KOPT-K1 (cell line): ENCODE results near the gene VAV2.

Source experiments
- H3K27ac ChIP-seq: fragments of 200-600 bp; sonication (generic); 2 replicates; pipeline ENCODE4 v1.5.1; 2016; ENCODE audit warnings: antibody characterized with exemption, mild to moderate bottlenecking, low read depth, low read length; ENCODE audit not compliant: poor library complexity, severe bottlenecking
- H3K36me3 ChIP-seq: fragments of 200-600 bp; sonication (generic); 2 replicates; pipeline ENCODE4 v1.5.1; 2017; ENCODE audit warnings: antibody characterized with exemption, mild to moderate bottlenecking, low read length, moderate library complexity; ENCODE audit not compliant: insufficient read depth
- H3K9me3 ChIP-seq: fragments of 200-600 bp; sonication (generic); 2 replicates; pipeline ENCODE4 v1.5.1; 2017; ENCODE audit warnings: antibody characterized with exemption, low read length, mild to moderate bottlenecking; ENCODE audit not compliant: insufficient read depth, poor library complexity, severe bottlenecking

Gene VAV2

DNA sequence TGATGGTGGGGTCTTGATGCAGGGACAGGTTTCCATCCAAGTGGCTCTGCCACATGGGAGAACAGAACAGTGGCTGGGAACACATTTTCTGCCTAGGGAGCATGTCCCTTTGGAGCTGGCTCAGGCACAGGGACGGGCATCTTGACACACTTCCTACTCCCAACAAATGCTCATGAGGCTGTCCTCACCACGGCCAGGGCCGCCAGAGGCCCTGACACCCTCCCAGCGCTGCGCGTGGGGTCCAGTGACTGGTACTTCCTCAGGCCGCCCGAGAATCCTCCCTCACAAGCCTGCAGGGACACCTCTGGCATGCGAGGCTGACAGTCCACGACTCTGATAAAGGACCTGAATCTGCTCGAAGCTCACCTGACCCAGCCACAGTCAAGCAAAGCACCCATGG, 193.0 kb downstream of the VAV2 start:
- Histone ChIP-seq H3K27ac (no peak overlapping the region), H3K9me3 (no peaks in the 10 kb centered on the region), H3K36me3 (no peaks in the 10 kb centered on the region)

DNA sequence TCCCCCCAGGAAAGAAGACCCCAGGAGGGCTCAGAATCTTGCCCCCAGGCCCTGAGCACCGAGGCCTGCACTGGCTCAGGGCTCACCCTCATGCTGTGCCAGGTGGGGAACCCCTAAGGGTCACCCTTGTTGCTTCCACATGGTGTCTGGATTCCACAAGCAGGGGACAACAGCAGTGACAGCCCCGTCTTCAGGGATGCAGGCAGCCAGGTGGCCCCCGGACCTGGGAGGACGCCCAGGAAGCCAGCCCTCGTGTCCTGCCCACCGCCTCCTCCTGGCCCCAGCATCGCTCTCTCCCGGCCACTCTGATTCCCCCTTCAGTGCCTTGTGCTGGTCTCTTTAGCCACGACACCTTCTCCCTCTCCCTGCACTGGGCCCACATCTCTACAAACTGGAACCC, 194.0 kb downstream of the VAV2 start:
- no peak overlapping the region for H3K27ac ChIP-seq
- no peaks in the 10 kb centered on the region for H3K36me3 ChIP-seq
- no peaks in the 10 kb centered on the region for H3K9me3 ChIP-seq

DNA sequence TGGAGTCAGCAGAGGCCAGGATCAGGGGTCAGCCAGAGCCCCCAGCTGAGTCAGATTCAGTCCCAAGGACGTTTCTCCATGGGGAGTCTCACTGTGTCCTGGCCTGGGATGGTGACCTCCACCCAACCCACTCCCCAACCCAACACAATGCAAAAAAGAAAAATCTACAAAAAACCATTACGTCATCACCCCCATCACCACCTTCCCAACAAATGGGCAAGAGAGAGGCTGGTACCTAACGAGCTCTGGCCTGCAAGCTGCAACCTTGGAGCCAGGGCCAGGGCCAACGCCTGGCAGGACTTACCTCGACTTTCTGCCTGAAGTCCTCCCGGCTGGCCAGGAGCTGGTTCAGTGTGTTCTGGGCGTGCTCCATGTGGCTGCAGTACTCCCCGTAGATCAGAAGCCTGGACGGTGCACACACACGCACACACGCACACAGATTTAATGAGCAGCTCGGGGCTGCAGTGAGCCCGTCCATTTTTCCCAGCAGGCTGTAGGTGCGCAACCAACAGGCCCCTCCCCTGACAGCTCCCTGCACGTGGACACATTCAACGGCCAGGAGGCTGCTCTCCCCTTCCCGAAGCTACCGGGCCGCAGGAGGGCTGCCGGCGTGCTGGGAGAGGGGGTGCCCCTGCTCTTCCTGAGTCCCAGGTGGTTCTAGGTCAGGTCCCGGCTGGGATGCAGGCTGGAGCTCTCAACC, 194.6 kb downstream of the VAV2 start:
- no peaks in the 10 kb centered on the region for H3K36me3 ChIP-seq
- no peaks in the 10 kb centered on the region for H3K9me3 ChIP-seq
- no peak overlapping the region for H3K27ac ChIP-seq

DNA sequence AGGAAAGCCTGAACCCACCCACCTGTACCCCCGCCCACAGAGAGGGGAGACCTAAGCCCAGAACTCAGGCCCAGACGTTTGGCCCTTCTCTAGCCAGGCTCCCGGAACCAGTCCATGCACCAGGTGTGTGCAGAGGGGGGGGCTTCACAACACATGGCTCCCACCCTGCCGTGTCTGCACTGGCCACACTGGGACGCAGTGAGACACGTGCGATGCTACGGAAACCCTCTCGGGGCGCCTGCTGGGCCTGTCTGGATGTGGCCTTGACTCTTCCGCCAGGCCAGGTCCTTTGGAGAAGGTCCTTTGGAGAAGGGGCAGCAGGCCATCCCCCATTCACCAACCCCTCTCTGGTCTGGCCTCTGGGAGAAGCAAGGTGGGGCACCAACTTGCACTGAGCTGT, 195.6 kb downstream of the VAV2 start:
- Histone ChIP-seq H3K27ac (no peak overlapping the region), H3K9me3 (no peaks in the 10 kb centered on the region), H3K36me3 (no peaks in the 10 kb centered on the region)

DNA sequence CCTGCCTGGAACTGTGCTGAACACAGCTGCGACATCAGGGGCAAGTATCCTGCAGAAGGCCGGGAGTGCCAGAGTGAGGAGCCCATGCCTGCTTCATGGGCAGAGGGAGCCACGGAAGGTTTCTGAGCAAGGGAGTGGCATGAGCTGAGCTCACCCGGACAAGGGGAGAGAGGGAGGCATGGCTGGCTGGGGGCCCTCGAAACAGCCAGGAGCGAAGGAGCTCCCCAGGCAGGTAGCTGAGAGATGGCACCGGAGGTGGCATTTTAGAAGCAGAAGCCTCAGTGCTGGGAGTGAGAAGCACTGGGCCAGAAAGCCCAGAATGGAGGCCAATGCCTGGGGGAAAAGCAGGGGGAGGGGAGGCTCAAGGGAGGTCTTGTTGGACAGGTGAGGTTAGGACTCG, 197.1 kb downstream of the VAV2 start:
- H3K27ac ChIP-seq, result no peak overlapping the region
- H3K36me3 ChIP-seq, result no peaks in the 10 kb centered on the region
- H3K9me3 ChIP-seq, result no peaks in the 10 kb centered on the region

DNA sequence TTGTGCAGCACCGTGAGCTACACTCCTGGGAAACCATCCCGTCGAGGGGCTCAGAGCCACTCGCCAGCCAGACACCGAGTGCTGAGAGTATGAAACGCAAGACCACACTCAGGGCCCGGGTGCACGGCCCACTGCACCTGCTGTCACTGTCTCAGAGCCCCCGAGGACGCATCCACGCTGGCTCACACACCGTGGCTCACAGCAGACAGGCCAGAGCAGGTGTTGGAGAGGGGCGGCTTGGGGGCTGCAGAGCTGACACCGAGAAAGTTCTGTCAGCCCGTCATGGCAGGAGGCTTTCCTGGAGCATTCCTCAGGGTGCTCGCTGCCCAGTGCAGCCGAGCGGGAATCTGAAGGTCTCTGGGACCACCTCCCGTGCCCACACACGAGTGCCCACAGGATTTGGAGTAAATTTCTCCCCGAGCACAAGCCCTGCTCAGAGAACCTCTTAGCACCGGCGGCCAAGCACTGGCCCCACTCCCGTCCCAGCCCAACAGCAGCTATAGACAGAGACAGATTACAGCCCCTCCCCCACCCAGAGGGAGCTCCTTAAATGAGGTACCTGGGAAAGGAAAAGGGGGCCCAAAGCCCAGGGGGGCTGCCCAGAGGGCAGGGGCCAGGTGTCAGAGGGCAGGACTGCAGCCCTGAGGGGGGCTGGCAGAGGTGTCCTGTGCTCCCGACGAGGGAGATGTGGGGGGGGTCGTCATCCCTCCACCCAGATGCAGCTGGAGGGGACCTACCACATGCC, 197.9 kb downstream of the VAV2 start:
- H3K36me3 ChIP-seq, result no peaks in the 10 kb centered on the region
- H3K27ac ChIP-seq, result no peak overlapping the region

DNA sequence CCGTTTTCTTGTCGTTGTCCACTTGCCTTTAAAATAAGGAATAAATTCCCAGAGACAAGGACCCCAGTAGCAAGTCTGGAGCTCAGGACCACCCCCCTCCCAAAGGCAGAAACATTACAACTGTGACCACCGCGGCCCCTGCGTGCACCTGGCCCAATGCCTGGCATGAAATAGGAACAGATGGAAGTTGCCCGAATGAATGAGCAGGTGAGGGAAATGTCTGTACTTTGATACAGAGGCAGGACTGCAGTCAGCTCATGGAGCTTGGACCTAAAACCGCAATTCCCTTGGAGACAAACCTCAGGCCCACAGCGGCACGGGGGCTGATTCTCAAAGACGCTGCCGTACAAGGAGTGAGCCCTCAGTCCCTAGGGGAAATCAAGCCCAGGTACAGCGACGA, 198.7 kb downstream of the VAV2 start:
- no peak overlapping the region for H3K27ac ChIP-seq
- no peaks in the 10 kb centered on the region for H3K9me3 ChIP-seq
- H3K36me3 ChIP-seq, result no peaks in the 10 kb centered on the region

More for the DNA sequence above, 197.9 kb downstream of the VAV2 start:
- no peaks in the 10 kb centered on the region for H3K9me3 ChIP-seq

DNA sequence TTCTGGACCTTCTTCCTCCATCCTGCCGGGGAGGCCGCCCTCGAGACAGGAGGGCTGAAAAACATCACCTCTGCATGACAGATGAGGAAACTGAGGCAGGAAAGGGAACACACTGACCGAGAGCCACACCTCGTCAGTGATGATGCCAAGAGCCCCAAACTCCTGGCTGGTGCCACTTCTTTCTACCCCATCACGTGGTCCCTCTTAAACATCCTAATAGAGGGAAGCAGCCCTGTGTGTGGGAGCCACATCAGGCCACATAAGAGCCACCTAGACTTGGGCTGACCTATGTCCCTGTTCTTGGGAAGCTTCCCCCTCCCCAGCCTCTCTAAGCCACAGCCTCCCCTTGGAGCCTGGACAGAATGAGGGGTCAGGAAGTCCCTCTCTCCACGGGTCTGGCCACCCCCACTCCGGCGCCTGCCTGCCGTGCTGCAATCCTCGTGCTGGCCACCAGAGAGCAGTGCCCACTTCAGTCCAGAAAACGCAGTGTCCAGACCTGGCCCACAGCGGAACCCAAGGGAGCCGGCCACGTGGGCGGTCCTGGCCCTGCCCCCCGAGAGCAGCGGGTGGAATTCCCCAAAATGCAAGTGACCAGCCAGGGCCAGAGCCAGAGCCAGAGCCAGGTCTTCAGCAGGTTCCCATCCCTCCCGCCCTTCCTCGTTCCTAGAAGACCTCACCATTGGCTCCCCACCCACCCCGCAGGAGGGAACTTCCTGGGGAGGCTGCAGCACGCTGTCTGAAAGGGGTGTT, 199.2 kb downstream of the VAV2 start:
- H3K9me3 ChIP-seq, result no peaks in the 10 kb centered on the region
- no peaks in the 10 kb centered on the region for H3K36me3 ChIP-seq
- no peak overlapping the region for H3K27ac ChIP-seq

DNA sequence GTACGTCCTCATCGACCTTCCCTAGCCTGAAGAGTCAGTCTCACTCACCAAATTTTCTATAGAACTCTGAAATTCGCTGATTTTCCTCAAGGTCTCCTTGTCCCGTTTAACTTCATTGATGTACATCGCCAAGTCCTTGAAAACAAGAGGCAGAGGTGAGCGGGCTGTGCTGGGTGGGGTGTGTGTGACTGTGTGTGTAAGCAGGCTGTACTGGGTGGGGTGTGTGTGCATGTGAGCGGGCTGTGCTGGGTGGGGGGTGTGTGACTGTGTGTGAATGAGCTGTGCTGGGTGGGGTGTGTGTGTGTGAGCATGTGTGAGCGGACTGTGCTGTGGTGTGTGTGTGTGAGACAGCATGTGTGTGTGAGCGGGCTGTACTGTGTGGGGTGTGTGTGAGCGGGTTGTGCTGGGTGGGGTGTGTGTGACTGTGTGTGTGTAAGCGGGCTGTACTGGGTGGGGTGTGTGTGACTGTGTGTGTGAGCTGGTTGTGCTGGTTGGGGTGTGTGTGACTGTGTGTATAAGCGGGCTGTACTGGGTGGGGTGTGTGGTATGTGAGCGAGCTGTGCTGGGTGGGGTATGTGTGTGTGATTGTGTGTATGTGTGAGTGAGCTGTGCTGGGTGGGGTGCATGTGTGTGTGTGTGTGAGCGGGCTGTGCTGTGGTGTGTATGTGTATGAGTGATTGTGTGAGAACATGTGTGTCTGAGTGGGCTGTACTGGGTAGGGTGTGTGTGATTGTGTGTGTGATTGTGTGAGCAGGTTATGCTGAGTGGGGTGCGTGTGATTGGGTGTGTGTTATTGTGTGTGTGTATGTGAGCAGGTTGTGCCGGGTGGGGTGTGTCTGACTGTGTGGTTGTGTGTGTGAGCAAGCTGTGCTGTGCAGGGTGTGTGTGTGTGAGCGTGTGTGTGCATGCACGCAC, 200.1 kb downstream of the VAV2 start:
- Histone ChIP-seq H3K27ac (no peak overlapping the region), H3K36me3 (no peaks in the 10 kb centered on the region), H3K9me3 (no peaks in the 10 kb centered on the region)

DNA sequence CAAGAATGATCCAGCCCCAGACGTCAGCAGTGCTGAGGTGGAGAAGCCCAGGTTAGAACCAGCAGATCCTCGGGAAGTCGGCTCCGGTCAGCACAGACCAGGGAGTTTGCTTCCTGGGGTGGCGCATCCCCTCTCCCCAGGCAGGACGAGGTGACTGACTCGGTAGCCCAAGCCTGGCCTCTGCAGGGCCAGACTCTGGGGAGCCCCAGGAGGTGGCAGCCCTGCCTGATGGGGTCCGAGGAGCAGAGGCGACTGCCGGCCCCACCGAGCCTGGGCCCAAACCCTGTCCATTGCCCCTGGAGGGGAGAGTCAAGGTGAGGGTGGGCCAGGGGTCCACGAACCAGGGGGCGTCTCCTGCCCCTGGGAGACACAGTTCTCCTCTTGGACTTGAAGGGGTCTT, 201.1 kb downstream of the VAV2 start:
- H3K27ac ChIP-seq, result no peak overlapping the region
- no peaks in the 10 kb centered on the region for H3K9me3 ChIP-seq
- no peaks in the 10 kb centered on the region for H3K36me3 ChIP-seq

DNA sequence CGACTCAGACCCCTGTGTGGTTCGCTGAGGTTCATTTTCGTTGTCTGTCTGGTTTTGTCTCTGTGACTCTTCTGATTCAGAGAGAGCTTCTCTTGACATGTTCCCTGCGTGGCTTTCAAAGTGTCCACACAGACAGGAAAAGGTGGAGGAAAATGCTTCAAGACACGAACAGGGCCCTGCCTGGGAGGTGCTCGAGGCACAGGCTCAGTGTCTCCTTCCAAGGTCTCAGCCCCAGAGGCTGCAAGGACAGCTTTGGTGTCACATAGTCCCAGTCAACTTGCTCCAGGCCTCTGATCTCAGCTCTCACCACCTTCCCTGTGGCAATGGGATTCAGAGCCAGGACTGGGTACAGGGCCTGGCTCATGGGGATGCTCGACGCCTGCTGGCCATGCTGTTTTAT, 202.3 kb downstream of the VAV2 start:
- H3K36me3 ChIP-seq, result no peaks in the 10 kb centered on the region
- H3K9me3 ChIP-seq, result no peaks in the 10 kb centered on the region
- no peak overlapping the region for H3K27ac ChIP-seq

DNA sequence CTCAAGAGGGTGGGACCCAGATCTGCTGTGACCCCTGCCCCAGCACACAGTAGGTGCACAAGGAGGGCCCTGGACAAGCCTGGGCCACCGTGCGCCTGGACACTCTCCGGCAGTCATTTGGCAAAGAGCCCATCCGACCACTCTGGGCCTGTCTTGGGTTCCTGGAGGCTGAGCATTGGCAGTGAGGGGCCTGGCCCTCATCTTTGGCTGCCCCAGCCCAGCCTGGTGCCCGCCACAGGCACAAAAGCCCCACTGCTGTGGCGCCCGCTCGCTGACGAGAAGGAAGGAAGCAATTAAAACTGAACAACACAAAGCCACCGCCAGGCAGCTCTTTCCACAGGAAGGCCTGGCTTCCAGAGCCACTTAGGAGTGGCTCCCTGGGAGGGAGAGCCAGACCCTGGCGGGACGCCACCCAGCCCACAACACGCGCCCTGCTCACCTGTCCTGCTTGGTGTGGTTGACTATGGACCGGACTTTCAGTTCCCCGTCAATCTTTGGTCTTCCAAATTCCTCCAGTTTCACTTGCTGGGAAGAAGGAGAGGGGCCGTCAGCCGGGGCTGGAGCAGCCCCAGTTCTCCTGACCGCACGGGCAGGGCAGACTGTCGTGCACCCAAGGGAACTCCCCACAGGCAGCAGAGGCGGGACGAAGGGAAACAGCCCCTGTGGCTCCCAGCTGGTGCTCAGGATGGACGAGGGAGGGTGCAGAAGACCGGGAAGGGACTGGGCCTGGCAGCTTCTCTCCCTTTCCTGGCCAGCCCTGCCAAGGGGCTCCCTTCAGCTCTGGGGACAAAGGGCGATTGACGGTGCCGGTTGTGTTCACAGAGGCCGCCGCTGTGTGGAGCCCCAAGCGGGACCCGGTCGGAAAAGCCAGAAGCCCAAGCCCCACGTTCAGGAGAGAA, 203.1 kb downstream of the VAV2 start:
- no peaks in the 10 kb centered on the region for H3K9me3 ChIP-seq
- no peak overlapping the region for H3K27ac ChIP-seq
- no peaks in the 10 kb centered on the region for H3K36me3 ChIP-seq

DNA sequence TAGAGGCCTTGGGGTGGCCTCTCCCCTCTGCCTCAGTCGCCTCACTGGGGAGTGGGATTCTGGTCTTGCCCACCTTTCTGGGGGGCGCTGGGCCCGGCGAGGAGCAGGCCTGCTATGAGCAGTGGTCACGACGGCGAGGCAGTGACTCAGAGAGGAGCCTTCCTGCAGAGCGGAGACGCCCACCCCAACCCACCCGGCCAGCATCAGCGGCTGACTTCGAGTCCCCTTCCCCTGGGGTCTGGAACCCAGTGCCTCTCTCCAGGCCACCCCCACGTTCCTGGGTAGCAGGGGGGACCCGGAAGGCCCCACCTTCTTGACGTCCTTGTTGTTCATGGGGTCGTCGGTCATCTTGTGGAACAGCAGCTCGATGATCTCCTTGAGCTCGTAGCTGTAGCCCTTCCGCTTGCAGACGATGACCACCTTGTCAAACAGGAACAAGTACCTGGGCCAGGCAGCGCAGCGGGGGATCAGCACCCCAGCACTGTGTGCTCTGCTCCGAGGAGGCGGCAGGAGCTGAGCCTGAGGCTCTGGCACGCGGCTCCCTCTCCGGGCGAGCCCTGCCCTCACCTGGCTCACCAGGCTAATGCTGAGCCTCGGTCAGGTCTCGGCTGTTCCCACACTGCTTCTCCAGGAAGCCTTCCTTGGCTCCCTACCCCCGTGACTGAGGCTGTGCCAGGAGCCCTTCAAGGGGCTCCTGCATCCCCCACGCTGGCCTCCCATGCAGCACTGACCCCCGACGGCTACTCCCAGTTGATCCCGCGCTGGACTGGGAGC, 203.9 kb downstream of the VAV2 start:
- no peaks in the 10 kb centered on the region for H3K9me3 ChIP-seq
- H3K36me3 ChIP-seq, result no peaks in the 10 kb centered on the region
- H3K27ac ChIP-seq, result no peak overlapping the region
